Measurements from ENCODE around the gene RBPJ. TPM values are rescaled to one million over a fixed set of nuclear protein-coding genes. Genes with fewer than 3 reads are reported as not detected.
"Not testable (repeated sequence)": the region's sequence is repeated elsewhere in the genome, so short reads cannot be mapped to it uniquely, and the experiment has no call there.

The RBPJ gene
- polyA plus RNA-seq, 1 of the 3 experiments (the other 2 are of a cell fraction) = 13.8 TPM

DNA sequence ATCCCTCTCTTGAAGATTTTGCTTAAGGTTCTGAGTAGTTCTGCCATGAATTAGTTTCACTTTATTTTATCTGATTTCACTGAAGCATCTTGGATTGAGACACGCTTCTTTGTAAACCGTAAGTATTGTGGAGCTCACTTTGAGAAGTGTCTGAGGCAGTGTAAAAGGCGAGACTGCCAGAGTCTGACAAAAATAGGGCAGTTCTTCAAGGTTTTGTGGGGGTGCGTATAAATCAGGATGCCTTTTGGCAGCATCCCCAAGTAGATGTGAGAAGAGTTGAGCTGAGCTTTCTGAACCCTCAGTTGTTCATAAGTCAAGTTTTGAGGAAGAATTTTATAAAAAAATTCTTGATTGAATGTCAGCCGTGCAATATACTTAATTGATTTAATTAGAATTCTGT is 76.3 kb downstream of the RBPJ start:
- DNase-seq = no peak
- Histone ChIP-seq H3K36me3 (replicated peaks in 1 of 2; ENCODE audit: control insufficient read depth in 1 of 2, insufficient read depth in 2 of 2, low read length in 1 of 2) (no peaks in the 10 kb centered on the region), H3F3A (replicated peaks; ENCODE audit: insufficient read depth) (no peaks in the 10 kb centered on the region), H3K27ac (ENCODE audit: low read depth in 2 of 2, low read length in 1 of 2) (no peak overlapping the region), H3K9ac (no peak overlapping the region), H3K9me3 (no peaks in the 10 kb centered on the region), H3K9me2 (no peaks in the 10 kb centered on the region), H3K27me3 (ENCODE audit: insufficient read depth) (no peaks in the 10 kb centered on the region), H3K4me2 (no peak overlapping the region), H4K20me1 (ENCODE audit: insufficient read depth) (no peaks in the 10 kb centered on the region), H3K4me3 (ENCODE audit: low read depth in 2 of 2, low read length in 1 of 2) (no peak overlapping the region), H3K79me2 (ENCODE audit: insufficient read depth) (no peaks in the 10 kb centered on the region), H3K4me1 (ENCODE audit: control insufficient read depth in 1 of 2, insufficient read depth in 2 of 2, low read depth in 1 of 2, low read length in 1 of 2) (no peaks in the 10 kb centered on the region), H2AFZ (ENCODE audit: low read depth) (no peak overlapping the region)
- ChIA-PET POLR2A (no interaction called here), CTCF (interaction anchor here (0.9 to 4.4 kb wide), 6 partner anchors 13 to 409 kb away, joined by 3 to 30 read pairs (median 5); no protein-coding TSS in a partner anchor)
- TF ChIP-seq EZH2phosphoT487 (IDR thresholded peaks at IDR 0.05; ENCODE audit: borderline replicate concordance, low read depth) = no peak
- TF ChIP-seq GABPA (IDR thresholded peaks at IDR 0.05; ENCODE audit: low read depth) = no peak
- WGBS (ENCODE audit: low lambda C conversion rate) = 91% methylated on average over 5 of the region's 5 CpGs

DNA sequence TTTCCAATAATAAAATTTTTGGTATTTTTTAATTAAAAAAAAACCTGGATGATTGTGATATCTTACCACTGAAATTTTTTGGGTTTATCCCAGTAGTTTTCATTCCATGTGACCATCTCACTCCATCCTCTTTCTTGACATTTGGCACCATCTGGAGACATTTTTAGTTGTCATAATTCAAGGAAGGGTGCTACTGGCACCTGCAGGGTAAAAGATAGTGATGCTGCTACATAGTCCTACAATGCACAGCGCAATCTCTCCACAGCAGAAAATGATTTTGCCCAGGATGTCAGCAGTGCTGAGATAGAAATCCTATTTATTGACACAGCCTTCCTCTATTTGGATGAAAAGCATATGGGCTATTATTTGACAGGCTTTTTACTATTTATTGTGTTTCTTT is 79.3 kb downstream of the RBPJ start:
- Histone ChIP-seq H3F3A (replicated peaks; ENCODE audit: insufficient read depth) (no peaks in the 10 kb centered on the region), H3K27me3 (ENCODE audit: insufficient read depth) (no peaks in the 10 kb centered on the region), H3K36me3 (replicated peaks in 1 of 2; ENCODE audit: control insufficient read depth in 1 of 2, insufficient read depth in 2 of 2, low read length in 1 of 2) (no peaks in the 10 kb centered on the region), H3K4me3 (ENCODE audit: low read depth in 2 of 2, low read length in 1 of 2) (no peak overlapping the region), H3K4me1 (ENCODE audit: control insufficient read depth in 1 of 2, insufficient read depth in 2 of 2, low read depth in 1 of 2, low read length in 1 of 2) (no peaks in the 10 kb centered on the region), H3K9me2 (no peaks in the 10 kb centered on the region), H3K4me2 (no peak overlapping the region), H3K79me2 (ENCODE audit: insufficient read depth) (no peaks in the 10 kb centered on the region), H4K20me1 (ENCODE audit: insufficient read depth) (no peaks in the 10 kb centered on the region), H3K9ac (no peak overlapping the region), H3K27ac (ENCODE audit: low read depth in 2 of 2, low read length in 1 of 2) (no peak overlapping the region), H2AFZ (ENCODE audit: low read depth) (no peak overlapping the region), H3K9me3 (no peaks in the 10 kb centered on the region)
- TF ChIP-seq CTCF (IDR thresholded peaks at IDR 0.05) (peak; percentile 25; the same call in 1 of the 2 replicates), EZH2phosphoT487 (IDR thresholded peaks at IDR 0.05; ENCODE audit: borderline replicate concordance, low read depth) (no peak), RAD21 (IDR thresholded peaks at IDR 0.05; ENCODE audit: low read length) (peak; percentile 56)
- WGBS (ENCODE audit: low lambda C conversion rate) = 100% methylated on average over 1 of the region's 1 CpG
- CTCF ChIA-PET = interaction anchor here (0.9 to 2.5 kb wide), 6 partner anchors 11 to 323 kb away, joined by 3 to 25 read pairs (median 4); no protein-coding TSS in a partner anchor
- DNase-seq = no peak
- POLR2A ChIA-PET = no interaction called here

GRCh38 chr4:26402017-26402416 is 81.2 kb downstream of the RBPJ start:
- H3K9me2 ChIP-seq; H3K4me1 ChIP-seq (ENCODE audit: control insufficient read depth in 1 of 2, insufficient read depth in 2 of 2, low read depth in 1 of 2, low read length in 1 of 2); DNase-seq; H2AFZ ChIP-seq (ENCODE audit: low read depth); H3K9ac ChIP-seq; H3K4me3 ChIP-seq (ENCODE audit: low read depth in 2 of 2, low read length in 1 of 2); H3K79me2 ChIP-seq (ENCODE audit: insufficient read depth); H4K20me1 ChIP-seq (ENCODE audit: insufficient read depth); H3K27ac ChIP-seq (ENCODE audit: low read depth in 2 of 2, low read length in 1 of 2); H3F3A ChIP-seq (replicated peaks; ENCODE audit: insufficient read depth); POLR2A ChIA-PET; H3K27me3 ChIP-seq (ENCODE audit: insufficient read depth); H3K4me2 ChIP-seq: not testable (repeated sequence)
- CTCF ChIA-PET = interaction anchor here (2.0 to 2.5 kb wide), 3 partner anchors 9 to 77 kb away, joined by 5 to 25 read pairs (median 15); no protein-coding TSS in a partner anchor
- Histone ChIP-seq H3K36me3 (replicated peaks in 1 of 2; ENCODE audit: control insufficient read depth in 1 of 2, insufficient read depth in 2 of 2, low read length in 1 of 2) (peaks cover 13 to 15% of the 10 kb centered on the region in 2 experiments), H3K9me3 (peaks cover 16% of the 10 kb centered on the region)
- WGBS (ENCODE audit: low lambda C conversion rate) = 99% methylated on average over 3 of the region's 3 CpGs
